PC-3 (cell line): ENCODE results near the gene RBFOX2. TPM values are rescaled to one million over a fixed set of nuclear protein-coding genes. Genes with fewer than 3 reads are reported as not detected.

Experiments used
- ATAC-seq: fragments of 200-7000 bp; cut with Tn5 transposase; 2 replicates; pipeline ENCODE4 v1.9.1; 2020; ENCODE audit warnings: mild to moderate bottlenecking, moderate library complexity
- BruUV-seq: library from RNA; stranded (reverse); fragments of 400-500 nt; replicated peaks from 2 replicates; lab custom pipeline; 2021; lab: Mats Ljungman, UMichigan
- CTCF ChIA-PET: fragments of 300-600 bp; sonication (Branson Sonifier 250); formaldehyde crosslinking; loops from one replicate; lab custom pipeline; 2022; ENCODE audit warnings: antibody characterized with exemption; lab: Charles Lee
- POLR2A ChIA-PET: fragments of 300-600 bp; sonication (Branson Sonifier 250); formaldehyde crosslinking; loops from one replicate; lab custom pipeline; 2022; ENCODE audit warnings: antibody characterized with exemption; ENCODE audit not compliant: unreplicated experiment; lab: Charles Lee
- DNase-seq: peaks from one replicate; pipeline ENCODE4 v3.0.0-alpha.2; 2015
- H2AFZ ChIP-seq: fragments of 300-600 bp; sonication (generic); 2 replicates; pipeline ENCODE4 v1.6.0; 2016; ENCODE audit warnings: antibody characterized with exemption, low read length
- H3F3A ChIP-seq: fragments of 300-600 bp; sonication (generic); one replicate; pipeline ENCODE4 v1.6.0; 2017; ENCODE audit warnings: antibody characterized with exemption, low read length, control low read depth, mild to moderate bottlenecking; ENCODE audit not compliant: unreplicated experiment
- H3K27ac ChIP-seq: fragments of 300-600 bp; sonication (generic); 2 replicates; pipeline ENCODE4 v1.5.1; 2016; ENCODE audit warnings: mild to moderate bottlenecking, low read length
- H3K27me3 ChIP-seq: fragments of 300-600 bp; sonication (generic); 2 replicates; pipeline ENCODE4 v1.6.1; 2016; ENCODE audit warnings: low read length, mixed read lengths
- H3K36me3 ChIP-seq: fragments of 300-600 bp; sonication (generic); 2 replicates; pipeline ENCODE4 v1.6.1; 2016; ENCODE audit warnings: low read depth, mixed run types, low read length, mixed read lengths
- H3K4me1 ChIP-seq: fragments of 300-600 bp; sonication (generic); 2 replicates; pipeline ENCODE4 v1.5.1; 2016; ENCODE audit warnings: low read length; ENCODE audit not compliant: insufficient read depth
- H3K4me2 ChIP-seq: fragments of 300-600 bp; sonication (generic); 2 replicates; pipeline ENCODE4 v1.6.0; 2016; ENCODE audit warnings: low read length
- H3K4me3 ChIP-seq: fragments of 300-600 bp; sonication (generic); 2 replicates; pipeline ENCODE4 v1.5.1; 2016; ENCODE audit warnings: mild to moderate bottlenecking, low read length, mixed read lengths
- H3K79me2 ChIP-seq: fragments of 300-600 bp; sonication (generic); 2 replicates; pipeline ENCODE4 v1.6.1; 2017; ENCODE audit warnings: low read length, mixed read lengths
- H3K9ac ChIP-seq: fragments of 300-600 bp; sonication (generic); 2 replicates; pipeline ENCODE4 v1.6.0; 2016; ENCODE audit warnings: mild to moderate bottlenecking, low read length
- H3K9me2 ChIP-seq: fragments of 300-600 bp; sonication (generic); replicated peaks from 2 replicates; pipeline ENCODE4 v1.6.1; 2016; ENCODE audit warnings: mixed run types, low read length, mixed read lengths
- H3K9me3 ChIP-seq: fragments of 300-600 bp; sonication (generic); 2 replicates; pipeline ENCODE4 v1.6.1; 2016; ENCODE audit warnings: low read length, mixed read lengths
- H4K20me1 ChIP-seq: fragments of 300-600 bp; sonication (generic); 2 replicates; pipeline ENCODE4 v1.6.1; 2016; ENCODE audit warnings: low read length, mixed read lengths
- CTCF ChIP-seq: fragments of 300-600 bp; sonication (generic); conservative IDR thresholded peaks from 2 replicates; pipeline ENCODE4 v1.5.1; 2017; ENCODE audit warnings: antibody characterized with exemption, low read depth, mild to moderate bottlenecking, low read length
- EZH2 ChIP-seq: fragments of 300-600 bp; sonication (generic); IDR thresholded peaks from one replicate; pipeline ENCODE4 v1.6.1; 2017; ENCODE audit warnings: antibody characterized with exemption, mild to moderate bottlenecking, low read length; ENCODE audit not compliant: unreplicated experiment
- EZH2phosphoT487 ChIP-seq: fragments of 300-600 bp; sonication (generic); IDR thresholded peaks from 2 replicates; pipeline ENCODE4 v1.6.1; 2018; ENCODE audit warnings: mild to moderate bottlenecking, antibody characterized with exemption, low read length, borderline replicate concordance
- intact Hi-C: fragments of 100-400 bp; cut with micrococcal nuclease; formaldehyde crosslinking; loops from 2 replicates; pipeline ENCODE4 v1.9.0; 2023
- total RNA-seq: library from RNA; depleted of rRNA; stranded (reverse); fragments of >200 nt; gene quantifications from 2 replicates; pipeline ENCODE4 v1.2.3, GENCODE V29; 2014

RBFOX2 gene
- total RNA-seq, 1 experiment from 2014 or later: 75.1 TPM

- Histone ChIP-seq H3K79me2 (peaks cover 97% of the 10 kb centered on the region), H3K36me3 (no peaks in the 10 kb centered on the region), H2AFZ (no peak overlapping the region), H3K27me3 (no peaks in the 10 kb centered on the region), H3K4me1 (peaks cover 39% of the 10 kb centered on the region), H3K27ac (0 out of 2 replicates have a peak overlapping the region, but pooled peaks have one; percentile 98), H3K9me3 (no peaks in the 10 kb centered on the region), H3F3A (no peaks in the 10 kb centered on the region), H3K4me3 (peak overlapping the region; percentile 83), H3K9me2 (no peaks in the 10 kb centered on the region), H3K4me2 (peak overlapping the region; percentile 99), H3K9ac (no peak overlapping the region), H4K20me1 (no peaks in the 10 kb centered on the region)
- no TSS peak for BruUV-seq
- CTCF ChIA-PET: no interaction called here
- TF ChIP-seq CTCF (no peak), EZH2 (no peak), EZH2phosphoT487 (no peak)
- DNase-seq (no peak), ATAC-seq (no peak)
- intact Hi-C loops: no loop called here
- POLR2A ChIA-PET: no interaction called here
Measured at GRCh38 chr22:35834061-35834460, 194.6 kb downstream of the RBFOX2 start.

GRCh38 chr22:35830305-35830704, 198.3 kb downstream of the RBFOX2 start:
- TF ChIP-seq EZH2phosphoT487: no peak
- no peak for TF ChIP-seq CTCF
- no peak for TF ChIP-seq EZH2
- Histone ChIP-seq H3K4me1 (peaks cover 23% of the 10 kb centered on the region), H3K27ac (no peak overlapping the region), H3K9me2 (no peaks in the 10 kb centered on the region), H3K9me3 (no peaks in the 10 kb centered on the region), H3K27me3 (no peaks in the 10 kb centered on the region), H2AFZ (no peak overlapping the region), H3K79me2 (peaks cover 97% of the 10 kb centered on the region), H3K4me3 (no peak overlapping the region), H3K36me3 (no peaks in the 10 kb centered on the region; the same call in 1 of the 2 replicates), H3F3A (no peaks in the 10 kb centered on the region), H4K20me1 (no peaks in the 10 kb centered on the region), H3K4me2 (no peak overlapping the region), H3K9ac (no peak overlapping the region)
- ATAC-seq (no peak), DNase-seq (no peak)
- intact Hi-C loops: no loop called here
- CTCF ChIA-PET: no interaction called here
- POLR2A ChIA-PET: no interaction called here
- no TSS peak for BruUV-seq

GRCh38 chr22:35824256-35824655, 204.4 kb downstream of the RBFOX2 start:
- Histone ChIP-seq H3K27me3 (no peaks in the 10 kb centered on the region), H3K9ac (no peak overlapping the region), H3K36me3 (no peaks in the 10 kb centered on the region; the same call in 1 of the 2 replicates), H3K9me3 (no peaks in the 10 kb centered on the region), H3K27ac (no peak overlapping the region), H3K4me2 (no peak overlapping the region), H3K4me3 (no peak overlapping the region), H4K20me1 (no peaks in the 10 kb centered on the region), H3F3A (no peaks in the 10 kb centered on the region), H3K9me2 (no peaks in the 10 kb centered on the region), H3K79me2 (peaks cover 92% of the 10 kb centered on the region), H2AFZ (no peak overlapping the region), H3K4me1 (no peaks in the 10 kb centered on the region)
- intact Hi-C loops: no loop called here
- ATAC-seq (no peak), DNase-seq (no peak)
- no TSS peak for BruUV-seq
- POLR2A ChIA-PET: no interaction called here
- CTCF ChIA-PET: no interaction called here
- TF ChIP-seq EZH2: no peak
- no peak for TF ChIP-seq CTCF
- no peak for TF ChIP-seq EZH2phosphoT487
